CD4-positive, alpha-beta T cell treated with Interleukin-6 for 4 hours (primary cell): ENCODE measurements around the gene ACTN2.

ENCODE experiments used
- DNase-seq: peaks from one replicate; pipeline ENCODE4 v3.0.0-alpha.2; 2020; ENCODE audit warnings: mixed read lengths

The ACTN2 gene

DNA sequence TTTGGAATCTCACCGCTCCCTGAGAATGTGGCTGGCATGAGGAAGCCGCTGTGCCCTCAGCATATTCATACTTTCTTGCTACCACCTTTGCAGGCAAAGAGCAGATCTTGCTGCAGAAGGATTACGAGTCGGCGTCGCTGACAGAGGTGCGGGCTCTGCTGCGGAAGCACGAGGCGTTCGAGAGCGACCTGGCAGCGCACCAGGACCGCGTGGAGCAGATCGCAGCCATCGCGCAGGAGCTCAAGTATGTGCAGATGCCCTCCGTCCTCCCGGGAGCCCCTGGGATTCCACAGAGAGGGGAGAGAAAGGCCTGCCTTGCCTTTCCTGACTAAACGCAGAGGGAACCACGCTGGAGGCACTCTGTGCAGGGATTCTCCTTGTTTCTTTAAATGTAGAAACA, 58.2 kb downstream of the ACTN2 start:
- no peak for DNase-seq

DNA sequence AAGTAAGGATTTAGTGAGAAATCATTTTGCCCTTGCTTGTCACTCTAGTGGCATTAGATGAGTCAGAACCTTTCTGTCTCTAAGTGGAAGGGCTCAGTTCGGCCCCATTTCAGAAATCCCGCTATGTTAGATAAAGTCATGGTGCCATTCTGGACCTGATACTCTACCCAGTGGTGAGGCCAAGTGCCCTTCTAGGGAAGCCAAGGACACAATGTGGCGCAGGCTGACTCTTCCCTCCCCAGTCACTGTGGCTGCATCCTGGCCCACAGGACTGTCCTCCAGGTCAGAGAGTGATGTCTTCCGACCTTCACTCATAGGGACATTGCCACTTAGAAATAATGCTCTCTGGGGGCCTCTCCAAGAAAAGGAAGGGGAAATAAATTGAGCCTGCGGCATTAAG, 60.5 kb downstream of the ACTN2 start:
- no peak for DNase-seq

DNA sequence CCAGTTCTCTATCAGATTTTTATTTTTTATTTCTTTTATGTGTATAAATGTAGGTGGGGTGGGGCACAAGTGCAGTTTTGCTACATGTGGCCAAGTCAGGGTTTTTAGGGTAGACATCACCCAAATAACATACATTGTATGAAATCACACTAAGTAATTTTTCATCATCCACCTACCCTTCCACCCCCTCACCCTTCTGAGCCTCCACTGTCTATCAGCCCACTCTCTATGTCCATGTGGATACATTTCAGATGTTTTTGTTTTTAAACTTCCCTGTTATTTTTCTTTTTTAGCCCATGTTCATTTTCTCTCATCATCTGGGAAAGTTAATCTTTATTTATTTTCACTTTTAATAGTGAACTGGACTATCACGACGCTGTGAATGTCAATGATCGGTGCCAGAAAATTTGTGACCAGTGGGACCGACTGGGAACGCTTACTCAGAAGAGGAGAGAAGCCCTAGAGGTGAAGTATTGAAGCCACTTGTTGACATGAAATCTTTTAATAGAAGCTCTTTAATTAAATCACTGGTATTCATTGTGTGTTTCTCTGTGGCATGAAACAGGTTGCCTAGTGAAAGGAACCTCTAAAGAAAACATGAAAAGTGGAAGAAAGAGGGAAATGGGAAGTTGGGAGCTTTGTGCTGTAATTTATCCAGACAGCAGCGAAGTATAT, 61.1 kb downstream of the ACTN2 start:
- DNase-seq = no peak

DNA sequence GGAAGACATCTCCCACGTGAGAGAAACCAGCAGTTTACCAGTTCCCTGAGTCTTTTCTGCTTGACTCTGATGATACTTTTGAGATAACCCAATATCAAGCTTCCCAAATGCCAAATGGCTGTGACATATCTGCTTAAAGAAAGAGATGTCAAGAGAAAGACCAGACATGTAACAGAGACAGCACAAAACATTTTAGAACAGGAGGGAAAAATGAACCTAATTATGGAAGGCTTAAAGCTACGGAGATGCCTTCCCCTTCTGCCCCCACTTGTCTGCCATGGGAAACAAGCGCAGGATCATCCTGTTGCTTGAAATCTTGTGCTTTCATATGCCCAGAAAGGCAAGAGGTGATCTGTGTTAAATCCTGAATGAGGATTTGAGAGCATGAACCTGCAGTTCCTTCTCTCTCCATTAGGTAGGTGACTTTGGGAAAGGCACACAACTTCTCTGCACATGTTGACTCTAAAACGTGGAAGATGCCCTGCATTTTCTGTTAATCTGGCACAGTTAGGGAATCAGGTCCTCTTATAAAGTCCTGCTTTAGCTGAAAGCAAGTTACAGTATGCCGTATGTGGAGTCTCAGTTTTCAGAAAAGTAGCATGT, 62.1 kb downstream of the ACTN2 start:
- no peak for DNase-seq

DNA sequence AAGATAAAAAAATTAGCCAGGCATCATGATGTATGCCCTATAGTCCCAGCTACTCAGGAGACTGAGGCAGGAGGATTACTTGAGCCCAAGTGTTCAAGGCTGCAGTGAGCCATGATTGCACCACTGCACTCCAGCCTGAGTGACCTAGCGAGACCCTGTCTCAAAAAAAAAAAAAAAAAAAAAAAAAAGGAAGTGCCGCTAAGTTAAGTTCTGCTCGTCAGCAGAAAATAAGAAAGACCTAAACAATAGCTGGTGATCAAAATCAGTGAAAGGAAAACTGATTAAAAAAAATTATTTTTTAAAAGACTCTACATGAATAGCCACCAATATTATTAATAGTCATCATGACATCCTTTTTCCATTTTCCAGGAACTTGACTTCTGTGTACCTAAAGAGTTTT, 64.6 kb downstream of the ACTN2 start:
- no peak for DNase-seq

DNA sequence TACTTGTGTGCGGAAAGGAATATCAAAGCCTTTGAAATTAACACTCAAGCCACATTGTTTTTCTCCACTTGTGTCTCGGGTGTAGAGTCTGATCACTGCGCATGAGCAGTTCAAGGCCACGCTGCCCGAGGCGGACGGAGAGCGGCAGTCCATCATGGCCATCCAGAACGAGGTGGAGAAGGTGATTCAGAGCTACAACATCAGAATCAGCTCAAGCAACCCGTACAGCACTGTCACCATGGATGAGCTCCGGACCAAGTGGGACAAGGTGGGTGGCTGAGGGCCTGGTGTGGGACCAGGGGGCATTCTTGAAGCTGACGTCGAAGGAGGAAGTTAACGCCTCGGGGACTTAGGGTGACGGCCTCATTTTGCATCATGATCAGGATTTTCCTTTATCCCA, 65.1 kb downstream of the ACTN2 start:
- no peak for DNase-seq

DNA sequence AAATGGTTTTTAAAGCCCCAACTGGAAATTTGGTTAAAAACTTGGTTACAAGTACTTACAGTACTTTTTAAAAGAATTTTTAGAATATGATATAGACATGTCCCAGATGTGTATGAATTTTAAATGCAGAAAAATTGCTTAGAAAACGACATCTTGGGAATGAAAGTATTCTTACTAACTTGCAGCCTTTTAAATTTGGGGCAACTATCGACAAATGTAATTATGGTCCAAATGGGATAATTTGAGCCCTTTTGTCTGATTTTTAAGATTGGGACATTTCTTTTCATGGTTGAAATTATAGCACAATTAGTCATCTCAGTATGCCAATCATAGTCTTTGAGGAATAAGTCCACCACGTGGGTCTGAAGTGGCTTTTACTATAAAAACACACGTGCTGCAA, 65.6 kb downstream of the ACTN2 start:
- no peak for DNase-seq

DNA sequence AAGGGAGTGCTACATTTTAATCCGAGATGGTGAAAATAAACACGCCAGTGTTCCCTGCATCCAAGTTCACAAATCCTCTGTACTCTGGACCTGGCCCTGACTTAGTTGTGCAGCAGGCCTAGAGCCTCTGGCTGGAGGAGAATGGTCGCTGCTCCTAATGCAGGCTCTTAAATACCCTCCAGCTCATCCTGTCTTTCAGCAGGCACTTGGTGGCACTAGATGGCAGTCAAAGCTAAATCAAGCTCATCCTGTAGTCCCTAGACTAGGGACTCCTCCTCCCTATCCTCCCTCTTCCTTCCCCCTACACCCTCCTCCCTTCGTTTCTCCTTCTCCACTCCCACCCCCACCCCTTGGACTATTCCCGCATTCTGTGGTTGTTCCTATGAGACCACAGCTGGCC, 67.2 kb downstream of the ACTN2 start:
- DNase-seq = no peak

DNA sequence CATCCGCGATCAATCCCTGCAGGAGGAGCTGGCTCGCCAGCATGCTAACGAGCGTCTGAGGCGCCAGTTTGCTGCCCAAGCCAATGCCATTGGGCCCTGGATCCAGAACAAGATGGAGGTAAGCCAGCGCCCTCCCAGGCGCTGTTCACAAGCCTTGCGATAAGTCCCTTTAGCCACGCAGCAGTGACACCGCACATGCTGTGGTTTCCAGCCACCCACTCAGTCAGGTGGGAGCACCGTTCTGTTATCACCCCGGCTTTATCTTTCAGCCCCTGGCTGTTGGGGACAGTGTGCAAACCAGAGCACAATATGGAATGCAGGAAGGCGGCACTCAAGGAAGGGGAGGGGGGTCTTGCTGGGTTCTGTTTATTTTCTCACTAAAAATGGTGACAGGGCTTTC, 67.7 kb downstream of the ACTN2 start:
- DNase-seq = no peak

DNA sequence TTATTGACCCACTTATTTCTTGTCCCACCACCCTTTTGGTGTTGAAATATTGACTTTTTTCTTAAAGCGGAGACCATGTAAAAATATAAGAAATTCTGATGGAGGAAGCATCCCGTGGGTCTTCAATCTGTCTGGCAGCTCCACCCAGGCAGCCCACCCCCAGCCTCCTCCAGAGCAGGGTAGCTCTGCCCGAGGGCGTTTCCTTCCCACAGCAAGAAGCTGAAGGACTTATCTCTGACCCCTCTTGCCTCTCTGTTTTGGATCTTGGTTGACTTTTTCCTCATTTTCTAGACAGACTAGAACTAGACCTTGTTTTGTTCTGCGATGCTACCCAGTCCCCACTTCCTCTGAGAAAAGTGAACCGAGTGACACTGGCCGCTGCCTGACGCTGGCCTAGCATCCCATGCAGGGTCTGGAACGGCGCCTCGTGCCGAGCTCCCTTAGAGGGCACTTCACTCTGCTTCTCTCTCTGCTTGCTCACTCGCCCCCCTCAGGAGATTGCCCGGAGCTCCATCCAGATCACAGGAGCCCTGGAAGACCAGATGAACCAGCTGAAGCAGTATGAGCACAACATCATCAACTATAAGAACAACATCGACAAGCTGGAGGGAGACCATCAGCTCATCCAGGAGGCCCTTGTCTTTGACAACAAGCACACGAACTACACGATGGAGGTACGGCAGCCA, 68.4 kb downstream of the ACTN2 start:
- no peak for DNase-seq

DNA sequence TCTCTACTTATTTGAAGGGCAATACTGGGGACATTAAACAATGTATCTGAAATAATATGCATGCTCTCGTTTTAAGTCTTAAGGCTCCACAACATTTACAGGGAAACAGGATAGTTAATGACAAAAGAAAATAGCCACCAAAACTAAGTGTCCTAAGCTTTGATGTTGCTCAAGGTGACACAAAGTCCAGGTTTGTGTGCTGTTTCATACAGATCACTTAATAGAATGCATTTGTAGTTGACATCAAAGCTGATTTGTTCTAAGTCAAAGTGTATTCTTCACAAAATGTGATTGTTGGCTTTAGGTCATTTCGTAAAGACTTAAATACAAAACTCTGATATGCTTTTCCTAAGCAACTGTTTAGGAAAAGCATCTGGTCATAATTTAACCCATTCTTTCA, 71.3 kb downstream of the ACTN2 start:
- DNase-seq = no peak

DNA sequence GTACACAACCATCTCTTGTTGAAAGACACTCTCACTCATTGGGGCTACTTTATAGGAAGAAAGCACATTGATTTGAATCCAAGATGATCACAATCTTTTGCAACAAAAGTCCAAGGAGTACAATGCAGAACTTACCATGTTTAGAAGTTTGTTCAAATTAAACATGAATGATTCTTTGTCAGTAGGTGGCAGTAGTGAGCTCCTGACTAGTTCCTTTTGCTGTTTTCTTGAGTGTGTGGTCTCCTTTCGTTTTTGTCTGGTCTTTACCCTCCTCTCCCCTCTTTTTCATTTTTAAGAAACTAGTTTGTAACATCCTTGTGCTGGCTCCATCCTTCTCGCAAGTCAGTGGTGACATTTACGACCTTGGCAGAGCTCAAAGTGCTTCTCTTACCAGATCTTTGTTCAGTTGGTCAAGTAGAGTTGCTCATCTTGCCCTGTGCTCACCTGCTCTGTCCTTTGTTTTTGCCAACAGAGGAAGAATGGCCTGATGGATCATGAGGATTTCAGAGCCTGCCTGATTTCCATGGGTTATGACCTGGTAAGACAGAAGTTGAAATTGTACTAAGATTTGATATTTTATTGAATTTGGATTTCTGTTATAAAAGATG, 73.1 kb downstream of the ACTN2 start:
- peak; percentile 4 for DNase-seq

DNA sequence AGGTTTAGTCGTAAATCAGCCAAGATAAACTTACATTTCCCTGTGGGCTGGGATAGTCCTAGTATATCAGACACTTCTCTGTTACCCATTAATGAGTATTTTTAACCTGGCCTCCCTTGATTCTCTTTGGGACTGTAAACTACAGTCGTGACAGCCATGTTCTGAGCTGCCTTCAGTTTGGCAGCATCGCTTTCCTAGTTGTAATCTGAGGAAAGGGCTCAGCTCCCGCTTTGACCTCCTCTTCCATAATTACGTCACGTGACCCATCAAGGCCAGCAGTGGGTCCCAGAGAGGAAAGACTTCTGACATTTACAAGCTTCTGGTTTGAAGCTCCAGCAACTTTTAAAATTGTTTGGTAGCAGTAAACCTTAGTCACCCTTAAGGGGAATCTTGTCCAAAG, 74.2 kb downstream of the ACTN2 start:
- DNase-seq = no peak

DNA sequence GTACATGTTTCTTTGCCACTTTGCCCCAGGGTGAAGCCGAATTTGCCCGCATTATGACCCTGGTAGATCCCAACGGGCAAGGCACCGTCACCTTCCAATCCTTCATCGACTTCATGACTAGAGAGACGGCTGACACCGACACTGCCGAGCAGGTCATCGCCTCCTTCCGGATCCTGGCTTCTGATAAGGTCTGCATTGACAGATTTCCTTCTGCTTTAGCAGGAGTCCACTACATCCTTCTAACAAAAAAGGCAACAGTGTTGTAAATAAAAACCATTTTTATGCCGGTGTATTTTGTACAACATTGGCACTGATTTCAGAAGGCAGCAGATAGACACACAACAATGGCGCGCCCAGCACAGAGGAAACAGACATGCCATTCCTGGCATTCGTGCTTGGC, 74.7 kb downstream of the ACTN2 start:
- DNase-seq = no peak

DNA sequence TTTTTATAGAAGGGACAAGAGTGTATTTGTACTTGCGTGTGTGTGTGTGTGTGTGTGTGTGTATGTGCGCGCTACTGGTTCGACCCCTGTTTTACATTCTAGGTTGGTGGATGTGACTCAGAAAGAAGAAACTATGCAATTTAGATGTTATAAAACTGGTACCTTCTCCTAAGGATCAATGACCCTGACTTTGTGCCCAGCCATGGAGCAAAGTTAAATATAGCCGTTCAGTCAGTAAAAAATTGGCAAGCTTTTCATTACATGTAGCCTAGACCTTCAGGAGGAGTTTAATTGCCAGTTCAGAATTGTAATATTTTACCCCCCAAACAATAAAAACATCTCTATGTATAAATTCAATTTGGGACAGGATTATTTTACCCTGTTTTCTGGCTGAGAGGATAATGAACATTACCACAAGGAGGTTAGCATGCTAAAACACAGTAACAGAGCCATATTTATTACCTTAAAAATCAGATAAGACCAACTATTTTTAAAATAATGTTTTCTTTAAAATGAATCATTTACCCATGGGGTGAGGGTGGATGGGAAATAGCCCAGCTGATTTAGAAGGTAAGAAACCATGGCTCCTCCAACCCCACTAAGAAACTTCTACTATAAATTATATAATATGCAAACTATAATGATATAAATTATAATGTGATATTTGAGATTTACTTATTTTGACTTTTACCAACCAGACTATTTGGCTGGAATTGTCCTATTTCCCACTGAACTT, 75.3 kb downstream of the ACTN2 start:
- DNase-seq = no peak

DNA sequence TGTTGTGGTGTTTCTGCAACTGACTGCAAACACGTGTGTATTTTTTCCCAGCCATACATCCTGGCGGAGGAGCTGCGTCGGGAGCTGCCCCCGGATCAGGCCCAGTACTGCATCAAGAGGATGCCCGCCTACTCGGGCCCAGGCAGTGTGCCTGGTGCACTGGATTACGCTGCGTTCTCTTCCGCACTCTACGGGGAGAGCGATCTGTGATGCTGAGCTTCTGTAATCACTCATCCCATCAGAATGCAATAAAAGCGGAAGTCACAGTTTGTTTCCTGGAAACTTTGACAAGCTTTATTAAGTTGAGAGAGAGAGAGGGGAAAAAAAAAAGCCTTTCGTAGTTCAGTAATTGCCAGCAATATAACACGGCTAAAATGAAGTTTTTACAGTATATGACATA, 76.1 kb downstream of the ACTN2 start:
- no peak for DNase-seq

DNA sequence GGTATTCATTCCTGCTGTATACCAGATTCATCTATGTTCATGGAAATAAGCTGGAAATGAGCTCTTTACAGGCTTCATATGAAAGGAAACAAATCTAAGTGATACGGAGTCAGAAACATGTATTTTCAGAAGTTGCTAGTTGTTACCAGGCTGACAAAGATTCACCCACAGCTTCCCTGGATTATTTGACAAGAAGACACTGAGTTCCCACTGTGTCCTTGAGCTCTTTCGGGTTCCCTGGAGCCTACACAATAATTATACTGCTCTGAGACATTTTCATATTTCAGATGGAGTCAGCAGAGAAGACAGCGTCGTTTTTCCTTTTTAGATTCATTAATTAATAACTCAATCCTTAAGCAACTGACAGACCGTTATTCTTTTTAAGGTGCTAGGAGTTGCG, 79.5 kb downstream of the ACTN2 start:
- DNase-seq = no peak

DNA sequence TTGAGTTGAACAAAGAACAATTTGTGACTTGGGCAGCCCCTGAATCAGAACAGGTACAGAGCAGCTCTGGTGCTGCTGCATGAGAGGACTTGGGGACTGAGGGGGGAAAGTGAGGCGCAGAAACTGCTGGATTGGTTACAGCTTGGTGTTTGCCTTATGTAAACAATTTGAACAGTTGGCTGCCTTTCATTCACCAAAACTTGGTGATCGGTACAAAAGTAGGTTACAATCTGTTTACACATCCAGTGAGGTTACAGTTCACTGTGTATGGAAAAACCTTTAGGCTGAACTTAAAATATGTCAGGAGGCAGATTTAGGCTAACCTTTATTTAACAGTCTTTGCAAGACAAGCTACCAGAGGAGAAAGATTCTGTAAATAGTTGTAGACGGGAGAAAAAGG, 80.2 kb downstream of the ACTN2 start:
- no peak for DNase-seq

DNA sequence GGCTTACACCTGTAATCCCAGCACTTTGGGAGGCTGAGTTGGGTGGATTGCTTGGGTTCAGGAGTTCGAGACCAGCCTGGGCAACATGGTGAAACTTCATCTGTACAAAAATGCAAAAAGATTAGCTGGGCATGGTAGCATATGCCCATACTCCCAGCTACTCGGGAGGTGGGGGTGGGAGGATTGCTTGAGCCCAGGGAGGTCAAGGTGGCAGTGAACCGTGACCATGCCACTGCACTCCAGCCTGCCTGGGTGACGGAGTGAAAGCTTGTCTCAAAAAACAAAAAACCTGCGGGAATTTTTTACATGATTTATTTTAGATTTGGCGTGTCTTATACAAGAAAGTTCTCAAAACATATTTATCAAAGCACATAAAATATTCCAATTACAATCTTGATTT, 81.0 kb downstream of the ACTN2 start:
- DNase-seq = no peak

DNA sequence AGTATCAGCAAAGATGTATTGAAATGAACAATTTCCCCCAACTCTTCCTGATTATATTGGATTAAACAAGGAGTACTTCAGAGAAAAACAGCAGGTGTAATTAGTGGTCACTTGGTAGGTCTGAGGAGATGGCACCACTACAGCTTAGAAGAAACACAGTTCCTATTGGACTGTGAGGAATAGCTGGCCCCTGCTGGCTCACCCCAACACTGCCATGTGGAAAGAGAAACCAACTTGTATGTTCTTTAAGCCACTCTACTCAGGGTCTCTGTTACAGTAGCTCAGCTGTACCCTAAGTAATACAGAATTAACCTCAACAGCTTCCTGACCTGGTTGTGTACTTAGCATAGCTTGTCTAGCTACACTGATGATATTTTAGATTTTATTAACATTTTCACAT, 82.3 kb downstream of the ACTN2 start:
- DNase-seq = no peak

DNA sequence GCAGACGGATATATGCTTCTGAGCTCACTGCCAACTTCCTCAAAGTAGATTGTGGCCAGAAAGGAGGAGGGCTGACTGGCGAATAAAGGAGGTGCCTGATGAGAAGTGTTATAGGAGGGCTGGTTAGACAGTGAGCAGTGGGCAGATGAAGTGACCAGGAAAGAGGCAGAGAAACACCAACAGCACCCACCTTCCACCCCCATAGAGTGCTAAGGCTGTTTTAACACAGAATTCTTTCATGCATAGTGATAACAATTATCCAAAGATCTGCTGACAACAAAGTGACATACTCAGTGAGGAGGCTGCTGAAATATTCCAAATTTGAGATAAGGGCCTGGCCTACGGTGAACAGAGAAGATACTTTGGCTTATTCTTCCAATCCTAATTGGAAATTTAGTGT, 87.6 kb downstream of the ACTN2 start:
- no peak for DNase-seq

DNA sequence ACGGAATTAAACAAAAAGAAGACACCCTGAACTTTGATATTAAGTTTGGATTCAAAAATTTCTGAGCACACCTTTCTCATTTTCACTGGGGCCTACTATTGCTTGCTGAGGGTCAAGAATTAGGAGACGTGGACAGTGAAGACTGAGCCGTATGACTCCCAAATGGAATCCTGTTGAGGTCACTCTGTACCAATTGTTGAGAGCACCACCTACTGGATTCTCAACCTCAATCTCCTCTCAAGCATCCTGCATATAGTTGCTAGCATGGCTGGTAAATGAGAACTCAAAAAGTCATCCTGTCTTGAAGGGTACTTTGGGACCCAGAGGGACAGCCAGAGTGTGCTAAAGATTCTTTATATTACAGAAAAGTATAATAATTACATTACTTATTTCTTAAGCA, 88.6 kb downstream of the ACTN2 start:
- no peak for DNase-seq

DNA sequence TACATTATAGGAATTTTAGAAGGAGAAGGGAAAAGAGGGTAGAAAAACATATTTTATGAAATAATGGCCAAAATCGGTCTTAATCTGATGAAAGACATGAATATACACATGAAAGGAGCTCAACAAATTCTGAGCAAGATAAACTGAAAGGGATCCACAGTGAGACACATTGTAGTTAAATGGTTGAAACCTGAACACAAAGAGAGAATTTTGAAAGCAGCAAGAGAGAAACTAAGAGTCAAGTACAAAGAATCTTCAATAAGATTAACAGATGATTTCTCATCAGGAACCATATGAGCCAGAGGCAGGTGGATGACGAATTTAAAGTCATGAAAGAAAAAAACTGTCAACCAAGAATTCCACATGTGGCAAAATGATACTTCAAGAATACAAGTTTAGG, 93.0 kb downstream of the ACTN2 start:
- DNase-seq = no peak

DNA sequence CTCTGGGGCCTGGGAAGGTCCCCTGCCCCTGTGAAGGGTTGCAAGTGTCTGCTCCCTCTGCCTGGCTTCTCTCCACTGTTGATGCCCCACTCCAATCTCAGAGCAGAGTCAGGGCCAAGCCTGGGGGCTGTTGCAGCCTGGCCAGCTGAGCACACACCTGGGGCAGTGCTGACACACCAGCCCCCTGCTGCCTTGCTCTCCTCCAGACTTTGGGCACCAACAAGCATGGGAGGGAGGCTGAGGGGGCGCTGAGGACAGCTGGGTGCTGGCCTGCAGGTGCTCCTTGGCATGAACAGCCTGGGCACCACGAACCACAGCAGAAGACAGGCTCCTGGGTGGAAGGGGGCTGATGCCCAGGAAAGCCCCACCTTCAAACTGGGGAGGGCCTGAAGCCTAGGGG, 99.2 kb downstream of the ACTN2 start:
- no peak for DNase-seq
